ENCODE measurements around the gene KIF11. TPM values are rescaled to one million over a fixed set of nuclear protein-coding genes. Genes with fewer than 3 reads are reported as not detected.

Gene KIF11
- total and polyA plus RNA-seq, 2 of the 13 experiments (the other 11 are each of a cell fraction or from before 2014, with no cell fraction given): 8.7 to 38.4 TPM

DNA sequence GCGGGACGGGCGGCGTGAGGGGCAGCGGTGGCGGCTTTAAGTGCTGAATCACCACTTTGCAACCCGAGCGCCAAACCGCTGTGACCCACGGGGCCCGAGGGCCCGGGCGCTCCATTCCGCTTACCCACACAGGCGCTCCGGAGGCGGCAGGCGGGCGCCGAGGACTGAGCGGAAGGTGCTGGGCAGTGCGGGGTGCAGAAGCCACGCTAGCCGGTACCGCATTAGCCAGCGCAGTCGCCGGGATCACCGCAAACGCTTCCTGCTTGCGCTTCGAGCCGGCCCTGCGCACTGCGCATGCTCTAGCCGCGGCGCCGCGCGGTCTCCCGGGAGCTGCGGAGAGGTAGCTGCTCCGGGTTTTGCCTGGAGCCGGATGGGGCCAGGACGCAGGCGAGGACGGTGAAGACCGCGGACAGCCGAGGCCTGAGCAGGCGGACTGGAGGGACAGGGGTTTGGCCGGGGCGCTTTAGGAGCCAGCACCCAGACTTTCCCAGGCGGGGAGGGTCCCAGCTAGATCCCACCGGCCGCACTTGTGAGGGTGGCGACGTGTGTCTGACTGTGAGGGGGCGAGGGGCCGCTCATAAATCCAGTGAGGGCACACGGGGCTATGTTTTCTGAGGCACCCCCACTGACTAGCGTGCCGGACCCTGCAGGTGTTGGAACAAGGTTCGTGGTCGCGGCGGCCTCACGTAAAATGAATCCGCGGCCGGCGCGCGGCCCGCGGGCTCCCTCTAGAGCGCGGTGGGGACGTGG, 19.0 kb upstream of the KIF11 start, which contains the start of gene IDE (continued):
- TF ChIP-seq TSC22D2 (CRISPR knock-in tag; IDR thresholded peaks at IDR 0.05; ENCODE audit: borderline replicate concordance) (0 out of 2 replicates have a peak, but pooled peaks have one; percentile 45), YEATS2 (CRISPR knock-in tag; IDR thresholded peaks at IDR 0.05; ENCODE audit: borderline replicate concordance) (peak; percentile 78), MAFF (IDR thresholded peaks at IDR 0.05; ENCODE audit: low read depth, low read length) (peak; percentile 60; the same call in 1 of the 2 replicates), BRD4 (CRISPR knock-in tag; IDR thresholded peaks at IDR 0.05) (no peak), PCBP1 (IDR thresholded peaks at IDR 0.05; ENCODE audit: borderline replicate concordance, low read depth, low read length) (0 out of 2 replicates have a peak, but pooled peaks have one; percentile 26), ZNF33A (CRISPR knock-in tag; IDR thresholded peaks at IDR 0.05; ENCODE audit: borderline replicate concordance) (0 out of 2 replicates have a peak, but pooled peaks have one; percentile 83), PHB2 (IDR thresholded peaks at IDR 0.05; ENCODE audit: partially characterized antibody) (no peak), ZNF292 (CRISPR knock-in tag; IDR thresholded peaks at IDR 0.05; ENCODE audit: borderline replicate concordance, low read depth) (peak; percentile 90), ZNF703 (CRISPR knock-in tag; IDR thresholded peaks at IDR 0.05; ENCODE audit: borderline replicate concordance) (no peak; the same call in 1 of the 2 replicates), TP53 (CRISPR knock-in tag; conservative IDR thresholded peaks at IDR 0.05) (0 out of 2 replicates have a peak, but pooled peaks have one; percentile 64), ZC3H4 (CRISPR knock-in tag; IDR thresholded peaks at IDR 0.05; ENCODE audit: borderline replicate concordance) (no peak), KAT8 (CRISPR knock-in tag; IDR thresholded peaks at IDR 0.05) (peak; percentile 82), NFE2L2 (IDR thresholded peaks at IDR 0.05; ENCODE audit: low read length) (peak; percentile 19; the same call in 1 of the 2 replicates), THYN1 (CRISPR knock-in tag; IDR thresholded peaks at IDR 0.05; ENCODE audit: borderline replicate concordance, low read depth) (0 out of 2 replicates have a peak, but pooled peaks have one; percentile 4), TBX2 (CRISPR knock-in tag; IDR thresholded peaks at IDR 0.05; ENCODE audit: borderline replicate concordance) (peak; percentile 86), KMT2A (CRISPR knock-in tag; IDR thresholded peaks at IDR 0.05) (peak; percentile 91), SMARCE1 (IDR thresholded peaks at IDR 0.05; ENCODE audit: borderline replicate concordance) (no peak), SP140L (CRISPR knock-in tag; IDR thresholded peaks at IDR 0.05; ENCODE audit: borderline replicate concordance) (no peak), MLLT10 (CRISPR knock-in tag; IDR thresholded peaks at IDR 0.05) (no peak; the same call in 1 of the 2 replicates)
- TF ChIP-seq, protein P1, sequence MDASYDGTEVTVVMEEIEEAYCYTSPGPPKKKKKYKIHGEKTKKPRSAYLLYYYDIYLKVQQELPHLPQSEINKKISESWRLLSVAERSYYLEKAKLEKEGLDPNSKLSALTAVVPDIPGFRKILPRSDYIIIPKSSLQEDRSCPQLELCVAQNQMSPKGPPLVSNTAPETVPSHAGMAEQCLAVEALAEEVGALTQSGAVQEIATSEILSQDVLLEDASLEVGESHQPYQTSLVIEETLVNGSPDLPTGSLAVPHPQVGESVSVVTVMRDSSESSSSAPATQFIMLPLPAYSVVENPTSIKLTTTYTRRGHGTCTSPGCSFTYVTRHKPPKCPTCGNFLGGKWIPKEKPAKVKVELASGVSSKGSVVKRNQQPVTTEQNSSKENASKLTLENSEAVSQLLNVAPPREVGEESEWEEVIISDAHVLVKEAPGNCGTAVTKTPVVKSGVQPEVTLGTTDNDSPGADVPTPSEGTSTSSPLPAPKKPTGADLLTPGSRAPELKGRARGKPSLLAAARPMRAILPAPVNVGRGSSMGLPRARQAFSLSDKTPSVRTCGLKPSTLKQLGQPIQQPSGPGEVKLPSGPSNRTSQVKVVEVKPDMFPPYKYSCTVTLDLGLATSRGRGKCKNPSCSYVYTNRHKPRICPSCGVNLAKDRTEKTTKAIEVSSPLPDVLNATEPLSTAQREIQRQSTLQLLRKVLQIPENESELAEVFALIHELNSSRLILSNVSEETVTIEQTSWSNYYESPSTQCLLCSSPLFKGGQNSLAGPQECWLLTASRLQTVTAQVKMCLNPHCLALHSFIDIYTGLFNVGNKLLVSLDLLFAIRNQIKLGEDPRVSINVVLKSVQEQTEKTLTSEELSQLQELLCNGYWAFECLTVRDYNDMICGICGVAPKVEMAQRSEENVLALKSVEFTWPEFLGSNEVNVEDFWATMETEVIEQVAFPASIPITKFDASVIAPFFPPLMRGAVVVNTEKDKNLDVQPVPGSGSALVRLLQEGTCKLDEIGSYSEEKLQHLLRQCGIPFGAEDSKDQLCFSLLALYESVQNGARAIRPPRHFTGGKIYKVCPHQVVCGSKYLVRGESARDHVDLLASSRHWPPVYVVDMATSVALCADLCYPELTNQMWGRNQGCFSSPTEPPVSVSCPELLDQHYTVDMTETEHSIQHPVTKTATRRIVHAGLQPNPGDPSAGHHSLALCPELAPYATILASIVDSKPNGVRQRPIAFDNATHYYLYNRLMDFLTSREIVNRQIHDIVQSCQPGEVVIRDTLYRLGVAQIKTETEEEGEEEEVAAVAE (CRISPR knock-in tag; IDR thresholded peaks at IDR 0.05; ENCODE audit: borderline replicate concordance): peak; percentile 69; the same call in 1 of the 2 replicates
- TF ChIP-seq, protein P2, sequence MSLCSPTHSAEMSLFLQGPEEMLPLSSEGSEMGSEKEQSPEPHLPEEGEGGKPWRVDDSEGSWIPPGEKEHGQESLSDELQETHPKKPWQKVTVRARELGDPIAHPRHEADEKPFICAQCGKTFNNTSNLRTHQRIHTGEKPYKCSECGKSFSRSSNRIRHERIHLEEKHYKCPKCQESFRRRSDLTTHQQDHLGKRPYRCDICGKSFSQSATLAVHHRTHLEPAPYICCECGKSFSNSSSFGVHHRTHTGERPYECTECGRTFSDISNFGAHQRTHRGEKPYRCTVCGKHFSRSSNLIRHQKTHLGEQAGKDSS (CRISPR knock-in tag; IDR thresholded peaks at IDR 0.05; ENCODE audit: borderline replicate concordance, low read depth): peak; percentile 69; the same call in 1 of the 2 replicates
- TF ChIP-seq, protein P3, sequence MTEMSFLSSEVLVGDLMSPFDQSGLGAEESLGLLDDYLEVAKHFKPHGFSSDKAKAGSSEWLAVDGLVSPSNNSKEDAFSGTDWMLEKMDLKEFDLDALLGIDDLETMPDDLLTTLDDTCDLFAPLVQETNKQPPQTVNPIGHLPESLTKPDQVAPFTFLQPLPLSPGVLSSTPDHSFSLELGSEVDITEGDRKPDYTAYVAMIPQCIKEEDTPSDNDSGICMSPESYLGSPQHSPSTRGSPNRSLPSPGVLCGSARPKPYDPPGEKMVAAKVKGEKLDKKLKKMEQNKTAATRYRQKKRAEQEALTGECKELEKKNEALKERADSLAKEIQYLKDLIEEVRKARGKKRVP (CRISPR knock-in tag; IDR thresholded peaks at IDR 0.05): peak in 1 of 2 experiments; percentile 51; a peak in 1 of 4 replicates
- TF ChIP-seq, protein P4, sequence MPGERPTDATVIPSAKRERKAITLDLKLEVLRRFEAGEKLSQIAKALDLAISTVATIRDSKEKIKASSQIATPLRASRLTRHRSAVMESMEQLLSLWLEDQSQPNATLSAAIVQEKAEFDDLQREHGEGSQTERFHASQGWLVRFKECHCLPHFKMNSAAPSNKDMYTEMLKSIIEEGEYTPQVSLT (CRISPR knock-in tag; IDR thresholded peaks at IDR 0.05; ENCODE audit: borderline replicate concordance, low read depth): no peak; the same call in 1 of the 2 replicates

All from HepG2 (cell line).